ENCODE measurements around the gene EPHB2.

EPHB2 gene

GRCh38 chr1:22953057-22953739, 242.6 kb downstream of the EPHB2 start:
- no peak for DNase-seq (ENCODE audit: low spot score)

- no peak for DNase-seq (ENCODE audit: low spot score)
Observed at GRCh38 chr1:22953740-22954141, 243.1 kb downstream of the EPHB2 start.

GRCh38 chr1:22955146-22955545, 244.5 kb downstream of the EPHB2 start:
- no peak for DNase-seq (ENCODE audit: low spot score)

- DNase-seq (ENCODE audit: low spot score) = no peak
Observed at GRCh38 chr1:22957066-22957465, 246.4 kb downstream of the EPHB2 start.

- DNase-seq (ENCODE audit: low spot score) = no peak
Observed at GRCh38 chr1:22958556-22958955, 247.9 kb downstream of the EPHB2 start.

GRCh38 chr1:22959545-22960360, 249.1 kb downstream of the EPHB2 start:
- no peak for DNase-seq (ENCODE audit: low spot score)

GRCh38 chr1:22962558-22962957, 251.9 kb downstream of the EPHB2 start:
- DNase-seq (ENCODE audit: low spot score) = no peak

GRCh38 chr1:22963044-22963677, 252.5 kb downstream of the EPHB2 start:
- DNase-seq (ENCODE audit: low spot score) = no peak

- DNase-seq (ENCODE audit: low spot score) = no peak
Observed at GRCh38 chr1:22966309-22966708, 255.7 kb downstream of the EPHB2 start.

- DNase-seq (ENCODE audit: low spot score) = no peak
Observed at GRCh38 chr1:22967833-22968232, 257.2 kb downstream of the EPHB2 start.

GRCh38 chr1:22969304-22969709, 258.7 kb downstream of the EPHB2 start:
- DNase-seq (ENCODE audit: low spot score) = peak; percentile 35

- no peak for DNase-seq (ENCODE audit: low spot score)
Observed at GRCh38 chr1:22970096-22970495, 259.5 kb downstream of the EPHB2 start.
